AG08396 (cell line): ENCODE results near the gene HDDC2.

Experiments used
- DNase-seq: peaks from one replicate; pipeline ENCODE4 v3.0.0; 2012; ENCODE audit warnings: low spot score, mixed read lengths

HDDC2 gene, protein sequence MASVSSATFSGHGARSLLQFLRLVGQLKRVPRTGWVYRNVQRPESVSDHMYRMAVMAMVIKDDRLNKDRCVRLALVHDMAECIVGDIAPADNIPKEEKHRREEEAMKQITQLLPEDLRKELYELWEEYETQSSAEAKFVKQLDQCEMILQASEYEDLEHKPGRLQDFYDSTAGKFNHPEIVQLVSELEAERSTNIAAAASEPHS

GRCh38 chr6:125301435-125302391, at the start of gene HDDC2:
TSS of gene HDDC2 (minus strand) at chr6:125301967. CDS start at chr6:125301932, 35 bp downstream.
- peak; percentile 87 for DNase-seq

DNA sequence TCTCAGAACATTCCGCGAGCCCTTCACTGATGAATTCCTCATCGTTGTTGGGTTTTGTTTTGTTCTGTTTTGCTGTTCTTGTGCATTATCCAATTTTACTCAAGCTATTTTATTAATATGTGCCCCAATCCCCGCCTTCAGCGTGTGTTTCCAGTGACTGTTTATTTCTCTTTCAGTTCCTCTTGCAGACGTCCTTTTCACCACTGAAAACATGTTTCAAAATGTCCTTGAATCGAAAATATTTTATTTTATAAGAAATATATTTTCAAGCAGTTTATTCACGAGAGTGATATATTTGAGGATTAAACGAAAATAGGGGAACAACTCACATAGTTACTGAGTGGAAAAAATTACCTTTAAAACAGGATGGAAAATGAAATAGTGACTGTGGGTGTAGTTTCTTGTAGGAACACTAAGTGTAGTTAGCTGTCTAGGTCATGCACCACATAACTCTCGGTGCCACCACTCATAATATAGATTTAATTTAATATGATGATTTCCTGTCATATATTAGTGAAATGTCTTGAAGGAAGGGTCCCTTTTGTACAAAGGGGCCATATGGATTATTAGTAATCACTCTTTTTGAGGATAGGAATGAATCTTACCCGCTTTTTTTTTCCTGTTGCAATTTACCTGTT, 45.3 kb upstream of the HDDC2 start:
- DNase-seq = no peak

DNA sequence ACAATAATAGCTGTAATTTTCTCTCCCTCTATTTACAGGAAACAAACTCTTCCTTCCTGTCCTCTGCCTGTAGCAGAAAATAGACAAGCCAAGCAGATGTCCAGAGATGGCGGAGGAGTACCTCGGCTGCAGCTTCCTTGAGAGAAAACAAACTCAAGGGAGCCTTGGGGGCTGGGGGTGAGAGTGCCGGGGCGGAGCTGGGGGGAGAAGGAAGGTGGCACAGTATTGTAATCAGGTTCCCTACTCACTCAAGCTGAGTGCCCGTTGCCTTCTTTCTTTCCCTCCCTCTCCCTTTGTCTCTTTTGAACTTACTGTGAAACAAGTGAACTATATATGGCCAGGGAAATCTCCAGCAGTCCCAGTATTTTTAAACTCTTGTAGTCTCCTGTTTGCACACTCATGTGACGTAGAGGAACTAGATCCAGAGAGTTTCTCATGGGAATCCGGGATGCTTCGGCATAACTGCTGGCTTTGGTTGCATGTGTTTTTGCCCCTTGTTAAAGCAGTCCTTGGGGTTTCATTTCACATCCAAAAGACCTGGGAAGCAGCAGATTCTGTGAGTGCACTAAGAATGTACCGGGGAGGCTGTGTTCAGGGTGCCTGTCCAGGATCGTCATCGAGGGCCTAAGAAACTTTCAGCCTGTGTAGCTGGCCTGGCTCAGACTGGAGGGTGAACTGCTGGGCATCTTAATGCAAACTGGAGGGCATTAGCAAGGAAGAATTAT, 44.6 kb upstream of the HDDC2 start:
- no peak for DNase-seq

DNA sequence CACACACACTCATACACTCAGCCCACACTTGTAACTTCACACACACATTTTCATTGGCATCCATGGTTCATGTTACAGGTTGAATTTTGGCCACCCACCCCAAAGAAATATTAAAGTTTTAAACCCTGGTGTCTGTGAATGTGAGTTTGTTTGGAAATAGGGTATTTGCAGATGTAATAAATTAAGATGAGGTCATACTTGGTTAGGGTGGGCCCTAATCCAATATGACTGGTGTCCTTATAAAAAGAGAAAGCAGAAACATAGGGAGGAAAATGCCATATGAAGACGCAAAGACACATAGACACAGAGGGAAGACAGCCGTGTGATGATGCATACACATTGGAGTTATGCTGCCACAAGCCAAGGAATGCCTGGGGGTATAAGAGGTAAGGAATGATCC, 39.7 kb upstream of the HDDC2 start:
- DNase-seq = no peak

DNA sequence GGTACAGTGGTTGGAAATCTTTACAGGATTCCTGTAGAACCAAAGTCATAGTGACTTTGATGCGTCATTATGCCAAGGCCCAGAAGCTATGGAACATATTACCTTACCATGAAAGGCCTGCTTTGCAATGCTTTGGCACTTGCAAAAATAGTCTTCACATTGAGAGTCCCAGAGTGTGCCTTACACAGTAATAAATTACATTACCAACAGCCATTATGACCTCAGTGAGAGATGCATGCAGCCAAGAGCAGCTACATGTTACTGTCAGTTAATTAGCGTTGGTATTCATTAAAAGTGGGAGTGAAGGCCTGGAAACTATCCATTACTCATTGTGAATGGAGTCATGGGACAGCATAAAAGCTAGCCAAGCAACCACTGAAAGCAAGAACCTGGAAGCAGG, 39.2 kb upstream of the HDDC2 start:
- no peak for DNase-seq

DNA sequence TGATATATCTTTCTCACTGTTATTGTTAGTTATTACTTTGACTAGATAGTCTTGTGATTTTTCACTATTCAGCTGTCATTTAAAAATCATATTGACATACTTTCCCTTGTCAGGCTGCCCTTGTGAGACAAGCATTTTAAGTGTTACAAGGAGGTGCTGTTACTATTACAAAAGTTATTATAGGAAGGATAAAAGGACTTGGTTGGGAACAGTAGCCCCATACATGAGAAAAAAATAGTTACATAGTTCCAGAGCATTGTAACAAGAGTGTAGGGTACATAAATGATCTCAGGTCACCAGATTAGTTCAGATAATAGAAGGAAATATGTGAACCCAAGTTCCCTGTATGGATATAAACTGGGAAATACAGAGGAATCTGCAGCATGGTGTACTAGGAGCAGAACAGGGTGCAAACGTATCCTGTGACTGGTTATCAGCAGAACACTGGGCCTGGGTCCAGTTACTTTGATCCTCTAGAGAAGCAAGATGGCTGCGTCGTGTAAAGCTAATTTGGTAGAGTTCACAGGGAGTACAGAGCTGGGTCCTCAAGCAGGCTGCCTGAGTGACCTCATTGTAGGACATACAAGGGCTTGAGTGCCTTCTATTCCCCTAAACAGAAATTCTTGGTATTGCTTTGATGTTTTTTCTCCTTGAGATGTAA, 38.5 kb upstream of the HDDC2 start:
- no peak for DNase-seq

GRCh38 chr6:125339653-125340052, 37.9 kb upstream of the HDDC2 start:
- DNase-seq = no peak

DNA sequence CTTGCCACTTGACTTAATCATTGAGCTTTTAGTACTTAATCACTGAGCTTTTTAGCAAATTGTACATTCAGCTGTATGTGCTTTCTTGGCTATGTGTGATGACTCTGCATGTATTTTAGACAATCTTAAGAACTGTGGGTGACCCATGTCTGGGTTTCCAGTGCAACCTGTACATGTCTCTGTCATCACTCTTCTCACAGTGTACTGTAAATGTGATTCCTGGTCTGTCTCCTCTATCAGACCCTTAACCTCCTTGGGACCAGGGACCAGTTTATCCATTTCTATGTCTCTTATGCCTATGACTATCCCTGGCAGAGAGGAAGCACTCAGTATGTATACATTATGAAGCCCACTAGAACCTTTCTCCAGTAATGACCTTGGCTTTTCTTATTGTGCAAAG, 36.6 kb upstream of the HDDC2 start:
- no peak for DNase-seq

DNA sequence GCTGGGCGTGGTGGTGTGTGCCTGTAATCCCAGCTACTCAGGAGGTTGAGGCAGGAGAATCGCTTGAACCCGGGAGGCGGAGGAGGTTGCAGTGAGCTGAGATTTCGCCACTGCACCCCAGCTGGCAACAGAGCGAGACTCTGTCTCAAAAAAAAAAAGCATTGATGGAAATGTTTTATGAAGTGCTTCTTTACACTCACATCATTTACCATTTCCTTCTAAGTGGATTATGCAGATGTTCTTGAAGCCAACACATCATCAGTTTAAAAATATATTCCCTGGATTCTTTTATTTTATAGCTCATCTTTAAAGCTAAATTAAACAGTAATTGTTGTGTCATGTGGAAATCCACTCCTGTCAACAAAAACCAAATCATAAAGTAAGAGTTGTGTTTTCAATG, 35.9 kb upstream of the HDDC2 start:
- DNase-seq = no peak

DNA sequence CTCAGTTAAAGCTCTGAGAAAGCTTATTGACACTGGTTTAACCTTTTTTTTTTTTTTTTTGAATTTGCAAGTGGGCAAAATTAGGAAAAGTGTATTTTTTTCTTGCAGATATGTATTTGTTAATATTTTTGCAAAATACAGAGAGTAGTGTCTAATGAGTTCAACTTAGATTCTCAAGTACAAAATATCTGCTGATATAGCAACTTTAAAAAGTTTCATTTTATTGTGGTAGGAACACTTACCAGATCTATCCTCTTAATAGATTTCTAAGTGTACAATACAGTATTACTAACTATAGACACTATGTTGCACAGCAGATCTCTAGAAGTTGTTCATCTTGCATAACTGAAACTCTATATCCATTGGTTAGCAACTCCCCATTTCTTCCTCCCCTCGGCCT, 30.9 kb upstream of the HDDC2 start:
- DNase-seq = no peak

GRCh38 chr6:125325586-125325985, 23.8 kb upstream of the HDDC2 start:
- DNase-seq = no peak

DNA sequence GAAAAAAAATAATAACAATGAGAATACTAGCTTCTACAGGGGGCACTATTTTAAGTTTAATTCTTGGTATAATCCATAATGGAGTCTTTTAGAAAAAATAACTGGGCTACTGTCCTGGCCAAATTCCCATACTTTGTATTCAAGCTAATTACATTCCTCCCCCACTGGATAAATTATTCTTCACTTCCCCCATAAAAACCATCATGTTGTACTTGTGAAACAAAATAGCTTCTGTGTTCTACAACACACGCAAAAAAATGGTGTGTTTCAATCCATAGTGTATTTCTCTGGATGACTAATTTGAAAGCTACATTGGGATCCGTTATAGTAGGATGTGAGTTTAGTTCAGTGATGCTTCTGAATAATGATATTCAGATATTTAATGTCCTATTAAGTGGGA, 21.6 kb upstream of the HDDC2 start:
- DNase-seq = no peak

DNA sequence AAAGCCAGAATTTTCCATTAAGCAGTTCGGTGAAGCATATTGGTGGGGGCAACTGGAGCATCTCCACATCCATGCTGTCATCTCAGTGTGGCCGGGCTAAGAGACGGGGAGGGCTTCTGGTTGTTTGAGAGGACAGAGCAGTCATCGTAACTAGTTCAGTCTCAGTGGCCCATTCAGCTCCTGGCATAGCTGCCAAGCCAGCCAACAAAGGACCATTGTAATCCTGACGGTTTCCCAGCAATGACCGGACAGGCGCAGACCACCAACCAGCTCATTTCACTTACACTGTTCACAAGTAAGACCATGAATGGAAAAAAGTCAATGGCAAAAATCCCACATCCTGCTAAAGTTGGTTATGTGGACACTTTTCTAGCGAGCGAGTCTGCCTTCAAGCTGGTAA, 14.9 kb upstream of the HDDC2 start:
- no peak for DNase-seq

GRCh38 chr6:125315548-125315947, 13.8 kb upstream of the HDDC2 start:
- no peak for DNase-seq

DNA sequence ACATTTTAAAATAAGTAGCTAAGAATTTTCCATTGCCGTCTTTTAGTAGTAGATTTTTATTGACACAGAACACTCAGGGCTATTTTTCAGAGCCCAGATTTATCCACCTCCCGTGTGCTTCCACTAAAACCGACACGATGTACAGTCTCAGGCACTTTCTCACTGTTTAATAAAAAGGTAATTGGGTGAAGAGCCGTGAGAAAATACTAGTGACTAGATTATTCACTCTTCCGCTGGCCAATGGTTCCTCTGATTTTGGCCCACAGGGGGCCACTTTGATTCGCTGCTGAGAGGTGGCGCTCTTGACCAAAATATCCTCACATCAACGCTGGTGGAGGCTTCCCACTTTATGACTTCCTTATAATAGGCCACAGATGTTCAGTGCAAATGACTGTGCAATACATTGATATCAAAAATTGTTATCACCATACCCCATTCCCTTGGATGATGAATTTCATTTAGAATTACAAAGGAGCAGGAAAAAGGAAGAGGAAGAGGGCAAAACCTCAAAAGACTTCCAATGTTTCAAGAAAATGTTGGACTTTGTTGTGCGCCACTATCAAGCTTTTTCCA, 12.3 kb upstream of the HDDC2 start:
- DNase-seq = peak; percentile 51

DNA sequence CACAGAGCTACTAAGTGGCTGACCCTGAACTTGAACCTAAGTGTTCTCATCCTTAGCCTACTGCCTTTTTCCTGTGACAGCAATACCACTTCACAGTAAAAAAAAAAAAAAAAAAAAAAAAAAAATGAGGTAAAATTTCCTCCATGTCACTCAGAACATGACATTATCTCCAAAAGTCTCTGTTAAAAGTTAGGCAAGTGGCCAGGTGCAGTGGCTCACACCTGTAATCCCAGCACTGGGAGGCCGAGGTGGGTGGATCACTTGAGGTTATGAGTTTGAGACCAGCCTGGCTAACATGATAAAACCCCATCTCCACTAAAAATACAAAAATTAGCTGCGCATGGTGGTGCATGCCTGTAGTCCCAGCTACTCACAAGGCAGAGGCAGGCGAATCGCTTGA, 11.2 kb upstream of the HDDC2 start:
- DNase-seq = no peak

DNA sequence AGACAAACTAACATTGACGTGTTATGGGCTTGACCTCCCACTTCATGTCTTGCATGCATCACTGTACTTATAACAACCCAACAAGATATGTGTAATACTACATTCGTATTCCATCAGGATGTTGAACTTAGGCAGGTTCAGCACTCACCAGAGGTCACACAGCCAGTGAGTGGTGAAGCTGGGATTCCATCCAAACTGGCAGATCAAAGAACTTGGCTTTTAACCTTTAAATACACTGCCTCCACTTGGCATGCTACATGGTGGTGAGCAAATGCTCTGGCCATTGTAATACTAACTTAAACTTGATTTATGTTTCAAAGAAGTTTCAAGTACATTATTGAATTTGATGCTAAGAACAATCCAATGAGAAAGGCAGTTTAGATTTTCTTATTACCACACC, 10.7 kb upstream of the HDDC2 start:
- DNase-seq = no peak

GRCh38 chr6:125310994-125311649, 9.4 kb upstream of the HDDC2 start:
- DNase-seq = peak; percentile 42

GRCh38 chr6:125307964-125308615, 6.3 kb upstream of the HDDC2 start:
- no peak for DNase-seq

DNA sequence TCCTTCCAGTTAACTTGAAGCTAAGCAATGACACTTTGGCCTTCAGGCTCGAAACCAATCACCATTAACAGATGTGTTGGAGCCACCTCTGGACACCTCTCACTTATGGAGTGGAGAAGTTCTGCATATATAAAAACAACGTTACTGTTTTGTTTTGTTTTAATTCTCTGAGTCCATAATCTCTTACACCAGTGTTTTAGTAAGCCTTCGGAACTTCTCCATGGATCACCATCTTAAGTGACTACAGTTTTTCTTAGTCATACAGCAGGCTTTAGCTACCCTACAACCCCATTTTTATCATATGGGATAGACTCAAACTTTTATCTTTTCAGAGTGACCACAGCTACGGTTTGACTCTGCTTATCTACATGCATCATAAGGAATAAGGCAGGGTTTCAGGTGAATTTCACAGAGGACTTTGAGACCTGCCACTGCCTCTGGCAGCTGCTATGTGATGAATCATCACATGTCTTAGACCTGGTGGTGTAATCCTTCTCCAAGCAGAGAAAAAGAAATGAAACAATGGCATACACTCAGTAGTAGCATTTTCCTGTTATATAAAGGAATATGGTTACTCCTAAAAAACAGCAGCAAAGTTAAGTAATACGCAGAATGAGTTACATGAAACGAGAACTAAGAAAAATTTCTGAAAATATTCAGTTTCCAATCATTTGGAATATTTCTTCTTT, 5.5 kb upstream of the HDDC2 start:
- no peak for DNase-seq
